Tibial artery (tissue), 4 donors: ENCODE measurements around the gene SLC29A3.

Experiments used
- DNase-seq, 2 donors: peaks; one replicate each; pipeline ENCODE4 v3.0.0-alpha.2; 2019
- H3K27ac ChIP-seq, 2 donors: fragments of 200-600 bp; sonication (generic) in 1 of 2; 1 replicate in 1 of 2; 2 replicates in 1 of 2; pipeline ENCODE4 v1.5.1; 2018 to 2019; ENCODE audit warnings: mild to moderate bottlenecking in 1 of 2
- H3K27me3 ChIP-seq, 2 donors: fragments of 200-600 bp; sonication (generic) in 1 of 2; one replicate each; pipeline versions ENCODE4 v1.5.1 to v1.6.0; 2016 to 2019
- H3K36me3 ChIP-seq, 3 donors: fragments of 200-600 bp; sonication (generic) in 2 of 3; one replicate each; pipeline ENCODE4 v1.5.1; 2016 to 2019; ENCODE audit warnings: mild to moderate bottlenecking in 2 of 3
- H3K4me1 ChIP-seq, 4 donors: fragments of 200-600 bp; sonication (generic) in 2 of 4; 1 replicate in 3 of 4; 2 replicates in 1 of 4; pipeline ENCODE4 v1.5.1; 2016 to 2019
- H3K4me3 ChIP-seq, 2 donors: fragments of 200-600 bp; sonication (generic) in 1 of 2; 1 replicate in 1 of 2; 2 replicates in 1 of 2; pipeline ENCODE4 v1.5.1; 2018 to 2019; ENCODE audit warnings: mild to moderate bottlenecking in 2 of 2
- H3K9me3 ChIP-seq, 3 donors: fragments of 200-600 bp; sonication (generic) in 1 of 3; one replicate each; pipeline ENCODE4 v1.5.1; 2016 to 2019
- intact Hi-C: fragments of 100-400 bp; cut with DNase I; formaldehyde crosslinking; loops from one replicate; pipeline ENCODE4 v1.15.0; 2023; ENCODE audit warnings: low total_unique reads
- TF ChIP-seq, protein P1 (sequence below), 2 experiments: fragments of 200-600 bp in 1 of 2; fragments of 450-650 bp in 1 of 2; IDR thresholded peaks; one replicate each; pipeline ENCODE4 v1.5.1; 2017 to 2019; ENCODE audit warnings: antibody characterized with exemption in 2 of 2, mild to moderate bottlenecking in 1 of 2, moderate library complexity in 1 of 2

Gene SLC29A3

DNA sequence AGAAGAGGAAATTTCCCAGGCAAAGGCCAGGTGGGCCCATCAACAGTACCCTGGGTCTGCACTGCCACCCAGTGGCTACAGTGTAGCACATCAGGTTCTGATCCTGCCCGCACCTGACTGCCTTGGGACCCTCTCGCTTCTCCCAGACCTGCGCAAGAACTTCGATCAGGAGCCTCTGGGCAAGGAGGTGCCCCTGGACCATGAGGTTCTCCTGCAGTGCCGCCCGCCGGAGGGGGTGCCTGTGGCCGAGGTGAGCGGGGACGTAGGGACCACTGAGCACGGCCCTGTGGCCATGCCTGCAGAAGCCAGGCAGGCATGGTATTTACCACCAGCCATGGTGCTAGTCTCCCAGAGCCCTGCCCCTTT lies 33.9 kb upstream of the SLC29A3 start:
- Histone ChIP-seq H3K9me3 (no peaks in the 10 kb centered on the region), H3K36me3 (peaks cover 0 to 46% (median 17%) of the 10 kb centered on the region in 3 donors), H3K27ac (no peak overlapping the region), H3K4me3 (no peak overlapping the region), H3K27me3 (no peaks in the 10 kb centered on the region), H3K4me1 (no peaks in the 10 kb centered on the region)
- intact Hi-C loops, result loop anchor here (2.0 kb wide), 1 partner anchor 360 kb away; no protein-coding TSS in a partner anchor
- DNase-seq, result no peak
- TF ChIP-seq, protein P1, sequence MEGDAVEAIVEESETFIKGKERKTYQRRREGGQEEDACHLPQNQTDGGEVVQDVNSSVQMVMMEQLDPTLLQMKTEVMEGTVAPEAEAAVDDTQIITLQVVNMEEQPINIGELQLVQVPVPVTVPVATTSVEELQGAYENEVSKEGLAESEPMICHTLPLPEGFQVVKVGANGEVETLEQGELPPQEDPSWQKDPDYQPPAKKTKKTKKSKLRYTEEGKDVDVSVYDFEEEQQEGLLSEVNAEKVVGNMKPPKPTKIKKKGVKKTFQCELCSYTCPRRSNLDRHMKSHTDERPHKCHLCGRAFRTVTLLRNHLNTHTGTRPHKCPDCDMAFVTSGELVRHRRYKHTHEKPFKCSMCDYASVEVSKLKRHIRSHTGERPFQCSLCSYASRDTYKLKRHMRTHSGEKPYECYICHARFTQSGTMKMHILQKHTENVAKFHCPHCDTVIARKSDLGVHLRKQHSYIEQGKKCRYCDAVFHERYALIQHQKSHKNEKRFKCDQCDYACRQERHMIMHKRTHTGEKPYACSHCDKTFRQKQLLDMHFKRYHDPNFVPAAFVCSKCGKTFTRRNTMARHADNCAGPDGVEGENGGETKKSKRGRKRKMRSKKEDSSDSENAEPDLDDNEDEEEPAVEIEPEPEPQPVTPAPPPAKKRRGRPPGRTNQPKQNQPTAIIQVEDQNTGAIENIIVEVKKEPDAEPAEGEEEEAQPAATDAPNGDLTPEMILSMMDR (IDR thresholded peaks at IDR 0.05), result peak; percentile 74 to 81

DNA sequence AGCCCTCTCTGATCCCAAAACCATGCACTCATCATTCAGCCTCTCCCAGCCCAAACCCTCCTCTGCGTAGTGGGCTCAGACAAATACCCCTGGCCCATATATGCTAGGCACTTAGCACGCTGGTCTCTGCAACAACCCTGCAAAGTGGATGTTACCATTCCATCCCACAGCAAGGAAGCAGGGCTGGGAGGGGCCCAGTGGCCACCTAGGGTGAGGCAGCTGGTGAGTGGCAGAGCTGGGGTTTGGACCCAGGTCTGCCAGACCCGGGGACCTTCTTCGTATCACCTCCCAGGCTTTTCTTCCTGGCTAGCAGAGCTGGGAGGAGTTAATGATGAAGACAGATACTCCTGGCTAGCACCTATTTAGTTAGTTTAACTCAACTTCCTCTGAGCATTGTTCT lies 33.1 kb upstream of the SLC29A3 start:
- Histone ChIP-seq H3K36me3 (peaks cover 0 to 54% (median 17%) of the 10 kb centered on the region in 3 donors), H3K4me1 (no peaks in the 10 kb centered on the region), H3K27me3 (no peaks in the 10 kb centered on the region), H3K9me3 (no peaks in the 10 kb centered on the region), H3K4me3 (no peak overlapping the region), H3K27ac (no peak overlapping the region)
- no peak for DNase-seq
- intact Hi-C loops, result loop anchor here (2.0 kb wide), 1 partner anchor 361 kb away; no protein-coding TSS in a partner anchor
- TF ChIP-seq, protein P1 (IDR thresholded peaks at IDR 0.05), result no peak

DNA sequence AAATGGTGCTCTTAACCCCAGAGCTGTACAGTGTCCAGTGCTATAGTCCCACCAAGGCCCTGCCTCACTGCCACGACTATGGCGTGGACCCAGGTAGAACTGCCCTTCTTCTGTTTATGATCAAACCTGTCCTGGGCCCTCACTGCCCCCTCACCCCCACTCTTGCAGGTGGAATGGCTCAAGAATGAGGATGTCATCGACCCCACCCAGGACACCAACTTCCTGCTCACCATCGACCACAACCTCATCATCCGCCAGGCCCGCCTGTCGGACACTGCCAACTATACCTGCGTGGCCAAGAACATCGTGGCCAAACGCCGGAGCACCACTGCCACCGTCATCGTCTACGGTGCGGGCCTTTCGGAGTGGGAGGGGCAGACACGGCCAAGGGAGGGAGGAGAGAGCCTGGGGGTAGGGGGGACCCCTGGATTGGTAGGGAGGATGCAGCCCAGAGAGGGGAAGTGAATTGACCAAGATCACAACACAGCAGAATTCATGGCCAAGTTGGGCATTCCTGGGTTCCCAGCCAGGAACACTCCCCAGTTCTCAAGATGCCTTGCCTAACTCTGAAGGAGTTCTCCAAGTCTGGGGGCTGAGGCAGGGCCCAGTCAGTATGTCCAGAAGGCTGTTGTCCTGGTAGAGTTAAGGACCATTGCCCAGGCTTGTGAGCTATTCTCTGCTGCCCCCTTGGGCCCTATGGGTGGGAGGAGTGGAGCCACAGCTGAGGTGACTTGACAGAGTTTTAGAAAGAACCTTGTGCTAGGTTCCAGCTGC lies 32.4 kb upstream of the SLC29A3 start:
- intact Hi-C loops, result no loop called here
- Histone ChIP-seq H3K4me1 (no peaks in the 10 kb centered on the region), H3K36me3 (peaks cover 0 to 57% (median 22%) of the 10 kb centered on the region in 3 donors), H3K27ac (no peak overlapping the region), H3K4me3 (no peak overlapping the region), H3K9me3 (no peaks in the 10 kb centered on the region), H3K27me3 (no peaks in the 10 kb centered on the region)
- TF ChIP-seq, protein P1 (IDR thresholded peaks at IDR 0.05), result no peak
- no peak for DNase-seq

DNA sequence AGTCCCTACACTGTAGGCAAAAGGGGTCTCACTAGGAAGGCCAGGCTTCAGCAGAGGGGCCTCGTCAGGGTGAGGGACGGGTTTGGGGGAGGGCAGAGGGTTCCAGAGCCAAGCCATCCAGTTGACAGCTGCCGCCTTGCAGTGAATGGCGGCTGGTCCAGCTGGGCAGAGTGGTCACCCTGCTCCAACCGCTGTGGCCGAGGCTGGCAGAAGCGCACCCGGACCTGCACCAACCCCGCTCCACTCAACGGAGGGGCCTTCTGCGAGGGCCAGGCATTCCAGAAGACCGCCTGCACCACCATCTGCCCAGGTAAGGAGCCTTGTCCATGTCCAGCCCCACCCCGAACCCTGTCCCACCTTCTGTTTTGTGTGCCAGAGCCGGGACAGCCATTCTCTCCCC lies 31.6 kb upstream of the SLC29A3 start:
- intact Hi-C loops, result no loop called here
- Histone ChIP-seq H3K27ac (no peak overlapping the region), H3K4me3 (no peak overlapping the region), H3K27me3 (no peaks in the 10 kb centered on the region), H3K36me3 (peaks cover 0 to 59% (median 26%) of the 10 kb centered on the region in 3 donors), H3K9me3 (no peaks in the 10 kb centered on the region), H3K4me1 (no peaks in the 10 kb centered on the region)
- no peak for DNase-seq
- TF ChIP-seq, protein P1 (IDR thresholded peaks at IDR 0.05), result no peak

DNA sequence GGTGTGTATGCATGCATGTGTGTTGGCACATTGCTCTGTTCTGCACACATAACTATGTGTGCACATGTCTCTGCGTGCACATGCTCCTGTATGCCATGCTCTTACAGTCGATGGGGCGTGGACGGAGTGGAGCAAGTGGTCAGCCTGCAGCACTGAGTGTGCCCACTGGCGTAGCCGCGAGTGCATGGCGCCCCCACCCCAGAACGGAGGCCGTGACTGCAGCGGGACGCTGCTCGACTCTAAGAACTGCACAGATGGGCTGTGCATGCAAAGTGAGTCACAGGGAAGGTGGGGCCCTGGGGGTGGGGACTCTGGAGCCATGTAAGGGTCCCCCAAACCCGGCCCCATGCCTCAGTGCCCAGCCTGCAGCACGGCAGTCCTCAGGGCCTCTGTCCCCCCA lies 30.6 kb upstream of the SLC29A3 start:
- intact Hi-C loops, result no loop called here
- DNase-seq, result no peak
- Histone ChIP-seq H3K36me3 (peaks cover 0 to 61% (median 29%) of the 10 kb centered on the region in 3 donors), H3K4me3 (no peak overlapping the region), H3K27me3 (no peaks in the 10 kb centered on the region), H3K9me3 (no peaks in the 10 kb centered on the region), H3K27ac (no peak overlapping the region), H3K4me1 (peaks cover 0 to 5% (median 2%) of the 10 kb centered on the region in 4 donors)
- TF ChIP-seq, protein P1 (IDR thresholded peaks at IDR 0.05), result no peak
